Measurements from ENCODE around the gene ASPSCR1.

DNA sequence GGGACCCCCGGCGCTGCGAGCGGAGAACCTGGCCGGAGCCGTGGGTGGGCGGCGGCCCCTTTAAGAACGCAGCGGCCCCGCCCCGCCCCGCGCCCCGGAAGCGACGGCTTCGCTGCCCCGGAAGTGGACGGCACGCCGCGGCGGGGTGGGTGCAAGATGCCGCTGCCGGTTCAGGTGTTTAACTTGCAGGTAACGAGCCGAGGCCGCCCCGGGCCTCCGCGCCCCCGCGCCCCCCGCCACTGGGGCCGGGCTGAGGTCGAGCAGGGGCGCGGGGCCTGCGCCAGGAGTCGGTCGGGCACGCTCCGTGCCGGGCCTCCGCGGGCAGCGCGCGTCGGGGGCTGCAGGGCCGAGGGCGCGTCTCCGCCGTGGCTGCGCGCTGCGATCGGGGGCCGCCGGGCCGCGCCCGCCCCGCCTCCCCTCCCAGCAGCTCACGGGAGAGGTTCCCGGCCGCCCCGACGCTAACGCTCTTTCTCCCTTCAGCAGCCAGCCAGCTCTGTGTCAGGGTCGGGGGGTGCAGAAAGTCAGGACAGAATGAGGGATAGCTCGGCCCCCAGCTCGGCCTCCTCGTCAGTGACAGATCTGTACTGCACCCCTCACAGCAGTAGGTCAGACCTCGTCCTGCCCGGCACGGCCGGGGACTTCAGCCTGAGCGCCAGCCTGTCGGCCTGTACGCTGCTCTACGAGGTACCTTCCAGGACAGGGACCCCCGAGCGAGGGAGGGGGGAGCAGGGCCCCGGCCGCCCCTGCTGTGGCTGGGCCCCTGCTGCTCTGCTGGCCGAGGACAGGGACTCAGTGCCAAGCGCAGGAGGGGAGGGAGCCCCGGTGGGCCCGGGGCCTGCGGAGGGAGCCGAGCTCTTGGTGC lies 74.6 kb downstream of the ASPSCR1 start, which contains the start of the genes GPS1 and RFNG:
- TF ChIP-seq ATF3 (CRISPR knock-in tag; conservative IDR thresholded peaks at IDR 0.05), result no peak
- TF ChIP-seq SOX15 (CRISPR knock-in tag; IDR thresholded peaks at IDR 0.05), result no peak
